Heart left ventricle (tissue), 13 donors: ENCODE data around the gene PAM16.

ENCODE experiments used
- POLR2A ChIP-seq, 2 donors: fragments of 450-650 bp; IDR thresholded peaks; one replicate each; pipeline ENCODE4 v1.6.1; 2017; ENCODE audit warnings: antibody characterized with exemption in 2 of 2, mild to moderate bottlenecking in 2 of 2, moderate library complexity in 2 of 2
- TF ChIP-seq, protein P1 (sequence below), 12 donors: fragments of 200-600 bp; sonication (generic) in 4 of 12; IDR thresholded peaks; one replicate each; pipeline versions ENCODE4 v1.5.0 to v1.8.0; 2018 to 2022; ENCODE audit warnings: antibody characterized with exemption in 12 of 12, mild to moderate bottlenecking in 5 of 12
- donor health status: ischemic (EF 13 %, LVEDD 7.1; RV severe dilation, severe dysfunction).
- donor health status: DM: no; HTN: yes; CAD: no.
- donor health status: DM: no; HTN: no; CAD: no.
- donor health status: ischemic (EF 25% LVEDD 6.9; RV normal size, moderate dysfunction).
- donor health status: ischemic (EF 25% LVEDD 5.7; RV mildly dilated, moderate dysfunction).
- donor health status: ischemic (EF 35%, LVEDD 5.7; RV mildly dilated, moderate dysfunction).
- donor health status: nonischemic (EF 11% LVEDD 7.7; RV severe dilation, severe dysfunction).
- donor health status: DM: yes; HTN: yes; CAD: no.
- donor health status: PGD.
- donor health status: ischemic (EF 29% LVEDD 5.4; RV normal size, mild dysfunction).
- donor health status: nonischemic (EF 23%, LVEDD 6.1; RV moderate dilation, normal function).

DNA sequence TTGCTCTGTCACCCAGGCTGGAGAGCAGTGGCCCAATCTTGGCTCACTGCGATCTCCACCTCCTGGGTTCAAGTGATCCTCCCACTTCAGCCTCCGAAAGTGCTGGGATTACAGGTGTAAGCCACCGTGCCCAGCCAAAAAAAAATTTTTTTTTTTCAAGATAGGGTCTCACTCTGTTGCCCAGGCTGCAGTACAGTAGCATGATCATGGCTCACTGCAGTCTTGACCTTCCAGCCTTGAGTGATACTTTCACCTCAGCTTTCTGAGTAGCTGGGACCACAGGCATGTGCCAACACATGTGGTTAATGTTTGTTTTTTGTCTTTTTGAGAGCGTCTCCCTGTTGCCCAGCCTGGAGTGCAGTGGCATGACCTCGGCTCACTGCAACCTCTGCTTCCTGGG lies 1.7 kb upstream of the PAM16 start:
- TF ChIP-seq, protein P1, sequence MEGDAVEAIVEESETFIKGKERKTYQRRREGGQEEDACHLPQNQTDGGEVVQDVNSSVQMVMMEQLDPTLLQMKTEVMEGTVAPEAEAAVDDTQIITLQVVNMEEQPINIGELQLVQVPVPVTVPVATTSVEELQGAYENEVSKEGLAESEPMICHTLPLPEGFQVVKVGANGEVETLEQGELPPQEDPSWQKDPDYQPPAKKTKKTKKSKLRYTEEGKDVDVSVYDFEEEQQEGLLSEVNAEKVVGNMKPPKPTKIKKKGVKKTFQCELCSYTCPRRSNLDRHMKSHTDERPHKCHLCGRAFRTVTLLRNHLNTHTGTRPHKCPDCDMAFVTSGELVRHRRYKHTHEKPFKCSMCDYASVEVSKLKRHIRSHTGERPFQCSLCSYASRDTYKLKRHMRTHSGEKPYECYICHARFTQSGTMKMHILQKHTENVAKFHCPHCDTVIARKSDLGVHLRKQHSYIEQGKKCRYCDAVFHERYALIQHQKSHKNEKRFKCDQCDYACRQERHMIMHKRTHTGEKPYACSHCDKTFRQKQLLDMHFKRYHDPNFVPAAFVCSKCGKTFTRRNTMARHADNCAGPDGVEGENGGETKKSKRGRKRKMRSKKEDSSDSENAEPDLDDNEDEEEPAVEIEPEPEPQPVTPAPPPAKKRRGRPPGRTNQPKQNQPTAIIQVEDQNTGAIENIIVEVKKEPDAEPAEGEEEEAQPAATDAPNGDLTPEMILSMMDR (IDR thresholded peaks at IDR 0.05): no peak
- no peak for TF ChIP-seq POLR2A (IDR thresholded peaks at IDR 0.05)
